ENCODE results near the gene NLRP5.

- no peak for TF ChIP-seq CTCF (IDR thresholded peaks at IDR 0.05; ENCODE audit: low read depth, low read length)
- no peak for TF ChIP-seq EZH2phosphoT487 (IDR thresholded peaks at IDR 0.05; ENCODE audit: low read depth)
These were observed 97.1 kb downstream of the NLRP5 start for GRCh38 chr19:56083668-56084067.

Measured in OCI-LY3 (cell line).